IPS DF 4.7 (cell line): Measurements from ENCODE around the gene CYP4X1.
"Not testable (repeated sequence)": the region's sequence is repeated elsewhere in the genome, so short reads cannot be mapped to it uniquely, and the experiment has no call there.

ENCODE experiments used
- DNase-seq: peaks from one replicate; pipeline ENCODE4 v3.0.0-alpha.2; 2013; ENCODE audit warnings: low spot score; ENCODE audit errors: extremely low read depth

The CYP4X1 gene, protein sequence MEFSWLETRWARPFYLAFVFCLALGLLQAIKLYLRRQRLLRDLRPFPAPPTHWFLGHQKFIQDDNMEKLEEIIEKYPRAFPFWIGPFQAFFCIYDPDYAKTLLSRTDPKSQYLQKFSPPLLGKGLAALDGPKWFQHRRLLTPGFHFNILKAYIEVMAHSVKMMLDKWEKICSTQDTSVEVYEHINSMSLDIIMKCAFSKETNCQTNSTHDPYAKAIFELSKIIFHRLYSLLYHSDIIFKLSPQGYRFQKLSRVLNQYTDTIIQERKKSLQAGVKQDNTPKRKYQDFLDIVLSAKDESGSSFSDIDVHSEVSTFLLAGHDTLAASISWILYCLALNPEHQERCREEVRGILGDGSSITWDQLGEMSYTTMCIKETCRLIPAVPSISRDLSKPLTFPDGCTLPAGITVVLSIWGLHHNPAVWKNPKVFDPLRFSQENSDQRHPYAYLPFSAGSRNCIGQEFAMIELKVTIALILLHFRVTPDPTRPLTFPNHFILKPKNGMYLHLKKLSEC

DNA sequence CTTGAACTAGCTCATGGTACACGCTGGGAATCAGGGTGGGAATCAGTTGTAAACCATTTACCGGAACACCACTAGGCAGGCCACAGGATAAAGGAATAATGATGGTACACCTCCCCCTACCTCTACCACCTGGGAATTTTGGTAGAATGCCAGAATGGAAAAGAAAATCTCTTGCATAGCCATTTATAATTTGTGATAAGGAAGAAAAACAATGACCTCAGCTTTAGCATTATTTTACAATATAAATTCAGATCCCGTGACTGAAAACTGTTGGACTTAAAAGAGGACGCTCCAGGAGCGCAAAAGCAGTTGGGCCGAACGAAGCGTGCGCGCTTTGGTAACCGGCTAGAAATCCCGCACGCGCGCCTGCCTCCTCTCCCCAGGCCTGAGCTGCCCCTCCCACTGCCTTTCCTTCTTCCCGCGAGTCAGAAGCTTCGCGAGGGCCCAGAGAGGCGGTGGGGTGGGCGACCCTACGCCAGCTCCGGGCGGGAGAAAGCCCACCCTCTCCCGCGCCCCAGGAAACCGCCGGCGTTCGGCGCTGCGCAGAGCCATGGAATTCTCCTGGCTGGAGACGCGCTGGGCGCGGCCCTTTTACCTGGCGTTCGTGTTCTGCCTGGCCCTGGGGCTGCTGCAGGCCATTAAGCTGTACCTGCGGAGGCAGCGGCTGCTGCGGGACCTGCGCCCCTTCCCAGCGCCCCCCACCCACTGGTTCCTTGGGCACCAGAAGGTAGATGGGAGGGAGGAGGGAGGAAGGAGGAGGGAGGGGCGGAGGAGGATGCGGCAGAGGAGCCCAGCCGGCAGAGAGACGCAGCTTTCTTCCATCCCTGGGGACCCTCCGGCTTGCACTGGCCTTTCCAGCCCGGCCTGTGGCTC, at the start of gene CYP4X1:
Gene CYP4X1, plus strand, starts transcription at position 402 of the 873 bp plus-strand sequence. Its CDS starts 149 bp downstream, at position 551.
- DNase-seq, result no peak

DNA sequence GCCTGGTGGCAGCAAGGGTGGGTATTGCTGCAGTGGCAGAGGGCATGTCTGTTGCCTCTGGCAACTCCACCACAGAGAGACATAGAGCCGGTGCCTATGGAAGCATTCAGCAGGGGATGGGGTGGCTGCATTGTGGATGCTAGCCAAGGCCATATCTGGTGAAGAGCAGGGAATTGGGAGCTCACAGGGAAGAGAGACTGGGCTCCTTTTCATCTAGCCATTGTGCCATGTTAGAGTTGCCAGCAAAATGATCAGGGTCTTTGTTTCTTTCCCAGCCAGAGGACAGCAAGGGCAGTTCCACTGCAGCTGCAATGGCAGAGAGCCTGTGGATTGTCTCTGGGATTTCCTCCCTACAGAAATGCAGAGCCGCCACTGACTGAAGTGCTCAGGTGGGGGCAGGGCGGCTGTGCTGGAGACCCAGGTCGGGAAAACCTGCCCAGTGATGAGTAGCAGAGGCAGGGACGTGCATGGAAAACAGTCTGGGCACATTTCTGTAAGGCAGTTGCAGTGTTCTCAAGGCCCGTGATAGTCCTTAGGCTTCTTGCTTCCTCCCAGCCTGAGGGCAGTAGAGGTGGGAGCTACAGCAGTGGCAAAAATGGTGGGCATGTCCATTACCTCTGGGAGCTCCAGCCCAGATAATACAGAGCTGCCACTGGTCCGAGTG, 40.2 kb upstream of the CYP4X1 start:
- no peak for DNase-seq

DNA sequence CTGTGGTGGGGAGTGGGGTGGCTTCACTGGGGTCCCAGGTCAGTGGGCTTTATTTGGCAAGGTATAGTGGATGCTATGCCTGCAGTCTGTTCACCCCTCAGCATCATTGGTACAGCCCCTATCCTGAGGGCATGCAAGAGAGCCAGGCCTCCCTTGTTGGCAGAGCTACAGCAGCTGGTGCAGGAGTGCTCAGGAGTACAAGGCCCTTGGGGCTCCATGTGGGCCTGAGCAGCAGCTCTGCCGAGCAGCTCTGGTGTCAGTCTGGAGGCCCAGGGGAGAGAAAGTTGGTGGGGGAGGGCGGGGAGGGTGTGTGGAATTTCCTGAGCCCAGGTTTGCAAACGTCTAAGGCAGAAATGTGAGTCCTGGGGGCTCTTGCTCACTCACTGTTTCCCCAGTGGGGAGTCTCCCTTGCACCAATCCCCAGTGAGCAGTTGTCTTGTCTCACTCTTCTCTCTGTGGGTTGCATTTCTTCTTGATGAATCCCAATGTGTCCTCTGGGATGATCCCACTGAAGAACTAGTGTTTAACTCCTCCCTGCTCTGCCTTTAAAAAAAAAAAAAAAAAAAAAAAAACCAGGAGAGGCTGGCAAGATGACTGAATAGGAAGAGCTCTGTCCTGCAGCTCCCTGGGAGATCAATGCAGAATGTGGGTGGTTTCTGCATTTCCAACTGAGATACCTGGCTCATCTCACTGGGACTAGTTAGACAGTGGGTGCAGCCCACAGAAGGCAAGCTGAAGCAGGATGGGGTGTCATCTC, 39.5 kb upstream of the CYP4X1 start:
- no peak for DNase-seq

DNA sequence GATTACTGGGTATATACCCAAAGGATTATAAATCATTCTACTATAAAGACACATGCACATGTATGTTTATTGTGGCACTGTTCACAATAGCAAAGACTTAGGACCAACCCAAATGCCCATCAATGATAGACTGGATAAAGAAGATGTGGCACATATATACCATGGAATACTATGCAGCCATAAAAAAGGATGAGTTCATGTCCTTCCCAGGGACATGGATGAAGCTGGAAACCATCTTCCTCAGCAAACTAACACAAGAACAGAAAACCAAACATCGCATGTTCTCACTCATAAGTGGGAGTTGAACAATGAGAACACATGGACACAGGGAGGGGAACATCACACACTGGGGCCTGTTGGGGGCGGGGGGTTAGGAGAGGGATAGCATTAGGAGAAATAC, 32.9 kb upstream of the CYP4X1 start:
- not testable (repeated sequence) for DNase-seq

DNA sequence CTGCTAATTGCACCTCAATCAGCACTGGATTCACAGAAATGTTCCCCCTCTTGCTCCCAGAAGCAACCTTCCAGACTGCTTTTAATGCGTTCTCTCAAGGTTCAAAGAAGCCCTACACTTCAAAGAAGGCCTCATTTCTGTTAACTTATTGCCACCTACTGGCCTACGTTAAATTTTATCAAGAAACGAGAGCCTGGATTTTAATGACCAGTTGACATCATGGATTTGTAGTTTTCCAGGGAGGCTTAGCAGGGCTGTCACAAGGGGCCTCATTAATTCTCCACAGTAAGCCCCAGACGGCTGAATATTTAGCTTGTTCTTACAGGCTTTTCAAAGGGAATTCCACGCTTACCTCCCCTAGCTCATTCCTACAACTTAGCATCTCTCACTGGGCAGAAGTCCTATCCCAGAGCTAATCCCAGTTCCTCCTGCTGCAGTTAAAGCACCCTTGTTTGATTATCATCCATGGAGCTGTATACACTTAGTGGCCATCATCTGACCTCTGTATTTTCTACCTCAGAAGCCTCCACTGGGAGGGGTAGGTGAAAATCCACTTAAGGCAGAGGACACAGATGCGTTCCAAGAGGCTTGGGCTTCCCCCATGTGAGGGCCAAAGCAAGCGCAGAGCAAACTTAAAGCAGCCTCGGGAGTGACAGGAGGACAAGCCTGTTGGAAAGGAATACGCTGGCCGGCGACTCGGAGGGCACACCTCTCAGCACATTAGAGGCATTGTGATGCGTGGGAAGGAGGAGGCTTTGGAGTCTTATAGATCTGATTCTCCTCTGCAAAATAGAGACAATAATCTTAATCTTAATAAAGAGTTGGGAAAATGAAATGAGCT, 32.2 kb upstream of the CYP4X1 start:
- DNase-seq, result no peak

DNA sequence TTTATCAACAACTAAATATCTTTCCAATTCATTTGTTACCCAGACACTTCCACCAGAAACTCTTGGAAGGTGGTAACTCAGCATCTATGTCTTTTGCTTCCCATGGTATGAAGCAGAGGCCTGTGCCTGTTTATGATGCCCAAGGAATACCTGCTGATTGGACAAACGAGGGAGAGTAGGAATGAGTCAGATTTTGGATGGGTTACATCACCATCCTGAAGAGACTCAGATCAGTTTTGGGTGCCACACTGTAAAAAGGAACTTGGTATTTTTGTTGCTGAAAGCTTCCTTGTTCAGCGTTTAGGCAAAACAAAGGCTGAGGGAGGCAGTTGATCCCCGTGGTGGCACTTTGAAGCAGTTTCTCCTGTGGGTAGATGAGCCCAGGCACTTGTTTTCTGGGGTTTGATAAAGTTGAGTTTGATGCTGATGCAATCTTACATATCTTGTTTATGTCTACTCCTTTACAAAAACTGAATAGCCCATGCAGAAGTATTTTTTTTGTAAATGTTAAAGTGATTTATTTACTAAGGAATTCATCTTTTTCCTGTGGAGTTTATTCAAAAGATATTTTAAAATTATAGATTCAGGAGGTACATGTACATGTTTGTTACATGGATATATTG, 26.7 kb upstream of the CYP4X1 start:
- no peak for DNase-seq

DNA sequence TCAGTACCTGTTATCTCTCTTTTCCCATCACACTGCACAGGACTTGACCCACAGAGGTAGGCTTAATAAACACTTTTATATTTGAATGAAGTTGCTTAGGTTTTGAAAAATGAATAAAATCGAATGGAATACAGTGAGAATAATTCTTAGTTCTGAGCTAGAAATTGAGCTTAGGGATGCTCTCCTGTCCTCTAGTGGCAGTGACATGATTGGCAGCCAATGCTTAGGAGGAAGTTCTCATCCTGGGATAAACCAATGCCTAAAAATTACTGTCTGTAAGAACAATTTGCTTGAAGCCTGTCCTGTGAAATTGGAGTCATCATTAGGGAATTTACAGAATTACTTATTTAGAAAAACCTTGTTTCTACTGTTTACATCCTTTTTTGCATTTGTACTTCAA, 21.3 kb upstream of the CYP4X1 start:
- DNase-seq, result no peak

DNA sequence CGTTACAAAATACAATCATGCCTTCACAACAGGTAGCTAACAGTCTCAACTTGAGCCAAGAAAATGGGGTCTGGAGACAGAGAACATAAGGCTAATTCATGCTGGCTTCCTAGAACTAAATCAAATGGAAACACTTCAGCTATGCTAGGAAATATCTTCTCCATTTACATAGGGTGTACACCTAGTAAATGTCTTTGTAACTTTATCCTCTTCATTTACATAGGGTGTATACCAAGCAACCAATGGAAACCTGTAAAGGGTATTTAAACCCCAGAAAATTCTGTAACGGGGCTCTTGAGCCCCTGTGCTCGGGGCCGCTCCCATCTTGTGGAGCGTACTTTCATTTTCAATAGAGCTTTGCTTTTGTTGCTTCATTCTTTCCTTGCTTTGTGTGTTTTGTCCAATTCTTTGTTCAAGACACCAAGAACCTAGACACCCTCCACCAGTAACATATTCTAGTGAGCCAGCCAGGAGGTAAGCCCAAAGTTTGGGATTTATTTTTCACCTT, 19.5 kb upstream of the CYP4X1 start:
- no peak for DNase-seq

DNA sequence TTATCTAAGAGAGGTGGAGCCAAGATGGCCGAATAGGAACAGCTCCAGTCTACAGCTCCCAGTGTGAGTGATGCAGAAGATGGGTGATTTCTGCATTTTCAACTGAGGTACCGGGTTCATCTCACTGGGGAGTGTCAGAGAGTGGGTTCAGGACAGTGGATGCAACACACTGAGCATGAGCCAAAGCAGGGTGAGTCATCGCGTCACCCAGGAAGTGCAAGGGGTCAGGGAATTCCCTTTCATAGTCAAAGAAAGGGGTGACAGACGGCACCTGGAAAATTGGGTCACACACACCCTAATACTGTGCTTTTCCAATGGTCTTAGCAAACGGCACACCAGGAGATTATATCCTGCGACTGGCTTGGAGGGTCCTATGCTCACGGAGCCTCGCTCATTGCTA, 17.0 kb upstream of the CYP4X1 start:
- not testable (repeated sequence) for DNase-seq

DNA sequence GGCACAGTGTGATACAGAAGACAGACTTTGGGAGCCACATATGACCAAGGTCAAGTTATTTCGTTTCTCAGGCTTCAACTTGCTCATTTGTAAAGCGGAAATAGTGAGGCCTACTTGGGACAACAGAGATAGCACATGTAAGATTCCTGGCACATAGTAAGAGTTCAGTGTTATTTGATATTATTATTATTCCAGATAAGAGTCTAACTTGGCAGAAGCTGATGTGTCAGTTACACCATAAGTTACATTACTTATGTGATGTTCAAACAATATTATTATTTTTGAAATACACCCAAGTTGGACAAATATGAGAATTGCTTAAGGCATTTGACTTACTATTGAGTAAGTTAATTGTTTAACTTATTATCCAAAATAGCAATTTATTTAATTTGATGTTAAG, 10.2 kb upstream of the CYP4X1 start:
- no peak for DNase-seq

DNA sequence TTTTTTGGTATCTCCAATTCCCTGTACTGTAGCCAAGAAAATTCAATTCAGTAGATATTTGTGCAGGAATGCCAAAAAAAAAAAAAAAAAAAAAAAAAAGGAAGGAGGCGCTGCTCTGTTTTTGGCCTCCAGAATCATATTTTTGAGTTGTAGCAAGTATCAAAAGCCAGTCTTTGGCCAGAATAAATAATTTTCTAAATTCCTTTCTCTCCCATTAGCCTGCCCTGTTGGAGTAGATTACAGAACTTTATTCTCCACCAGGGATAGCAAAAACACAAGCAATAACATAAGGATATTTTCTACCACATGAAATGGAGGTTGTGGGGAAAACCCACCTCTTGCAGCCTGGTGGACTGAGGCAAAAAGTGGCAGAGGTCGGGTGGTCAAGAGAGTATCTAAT, 2.4 kb upstream of the CYP4X1 start:
- DNase-seq, result no peak

DNA sequence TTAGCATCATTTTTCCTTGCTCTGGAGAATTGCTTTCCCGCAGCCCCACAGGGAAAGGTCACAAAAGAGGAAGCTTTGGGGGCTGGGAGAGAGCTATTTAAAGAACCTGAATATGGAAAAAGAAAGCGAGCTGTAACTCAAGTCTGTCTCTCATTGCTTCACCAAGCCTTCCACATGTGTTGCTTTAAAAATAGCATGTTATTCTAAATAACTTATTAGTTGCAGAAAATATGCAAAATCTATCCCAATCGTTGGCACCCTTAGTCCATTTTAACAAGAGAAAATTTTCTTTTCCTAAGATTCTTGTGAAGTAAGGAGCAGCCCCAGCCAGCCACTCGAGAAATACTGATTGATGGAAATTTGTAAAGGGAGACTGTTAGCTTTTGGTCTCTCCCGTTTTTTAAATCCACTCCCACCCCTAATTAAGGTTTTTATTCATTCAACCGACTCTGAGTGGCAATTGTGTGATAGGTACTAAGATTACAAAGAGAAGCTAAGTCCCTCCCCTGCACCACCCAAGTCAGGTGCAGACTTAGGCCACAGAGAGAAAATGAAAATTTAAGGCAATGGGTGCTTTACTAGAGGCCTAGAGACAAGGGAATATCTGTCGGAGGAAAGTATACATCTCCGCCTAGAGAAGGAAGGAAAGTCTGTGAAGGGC, 802 bp downstream of the CYP4X1 start:
- no peak for DNase-seq

DNA sequence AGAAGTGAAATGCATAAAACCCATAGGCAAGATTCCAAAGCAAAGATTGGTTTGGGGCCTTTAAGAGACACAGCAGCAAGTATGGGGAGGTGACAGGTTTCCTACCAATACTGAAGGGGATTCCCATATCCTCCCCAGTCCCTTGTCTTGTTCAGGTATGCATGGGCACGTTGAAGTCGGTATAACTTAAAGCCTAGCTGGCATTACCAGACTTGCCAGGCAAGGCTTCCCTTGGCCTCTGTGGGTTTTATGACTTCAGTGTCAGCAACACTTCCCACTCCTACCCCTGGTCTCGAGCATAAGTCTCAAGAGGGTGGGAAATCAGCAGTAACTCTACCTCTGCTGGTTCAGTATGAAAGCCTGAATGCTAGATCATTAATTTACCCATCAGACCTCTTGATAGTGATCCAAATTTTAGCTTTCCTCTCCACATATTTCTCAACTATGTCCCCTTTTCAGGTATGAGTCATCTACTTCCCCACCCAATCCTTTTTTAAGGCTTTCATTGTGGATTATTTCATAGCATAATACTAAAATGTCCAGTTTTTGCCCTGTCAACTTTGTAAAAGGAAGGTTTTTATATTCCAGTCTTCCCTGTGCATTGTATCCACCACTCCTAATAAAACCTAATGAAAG, 6.8 kb downstream of the CYP4X1 start:
- DNase-seq, result no peak

DNA sequence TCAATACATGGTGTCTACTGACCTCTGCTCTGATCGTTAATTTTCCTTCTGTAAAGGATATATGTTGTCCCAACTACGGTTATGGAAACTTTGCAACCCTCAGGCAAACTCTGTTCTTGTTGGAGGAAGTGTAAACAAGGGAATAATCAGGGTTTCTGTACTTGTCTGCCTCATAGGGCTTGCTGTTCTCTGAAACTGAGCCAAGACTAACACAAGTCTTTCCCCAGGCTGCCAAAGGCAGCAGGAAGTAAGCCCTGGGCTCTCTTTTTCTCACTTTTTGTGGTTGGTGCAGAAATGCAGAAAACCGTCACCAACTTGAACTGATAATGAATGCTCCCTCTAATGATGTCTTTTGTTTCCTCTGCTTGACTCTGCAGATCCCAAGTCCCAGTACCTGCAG, 7.6 kb downstream of the CYP4X1 start:
- DNase-seq, result no peak

DNA sequence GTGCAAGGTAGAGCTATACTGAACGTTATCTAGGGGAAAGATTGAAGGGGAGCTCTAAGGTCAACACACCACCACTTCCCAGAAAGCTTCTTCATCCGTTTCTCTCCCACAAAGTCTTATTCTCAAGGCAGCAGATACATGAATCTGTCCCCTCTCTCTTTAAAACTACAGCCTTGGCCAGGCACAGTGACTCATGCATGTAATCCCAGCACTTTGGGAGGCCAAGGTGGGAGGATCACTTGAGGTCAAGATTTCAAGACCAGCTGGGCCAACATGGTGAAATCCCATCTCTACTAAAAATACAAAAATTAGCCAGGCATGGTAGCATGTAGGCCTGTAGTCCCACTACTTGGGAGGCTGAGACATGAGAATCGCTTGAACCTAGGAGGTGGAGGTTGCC, 8.1 kb downstream of the CYP4X1 start:
- no peak for DNase-seq

DNA sequence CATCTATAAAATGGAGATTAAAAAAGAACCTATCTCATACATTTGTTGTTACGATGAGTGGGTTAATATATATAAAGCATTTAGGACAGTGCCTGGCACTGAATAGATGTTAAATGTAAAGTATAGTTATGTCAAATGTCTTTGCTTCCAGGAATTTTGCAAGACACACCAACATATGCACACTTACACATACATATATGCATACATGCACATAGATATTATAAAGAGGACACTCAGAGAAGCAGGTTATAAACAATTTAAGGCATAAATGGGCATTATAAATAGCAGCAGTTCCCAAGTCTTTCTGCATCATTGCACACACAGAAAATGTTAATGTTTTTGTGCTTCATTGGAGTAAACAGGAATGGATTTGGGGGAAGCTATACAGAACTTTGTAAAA, 13.3 kb downstream of the CYP4X1 start:
- DNase-seq, result no peak

DNA sequence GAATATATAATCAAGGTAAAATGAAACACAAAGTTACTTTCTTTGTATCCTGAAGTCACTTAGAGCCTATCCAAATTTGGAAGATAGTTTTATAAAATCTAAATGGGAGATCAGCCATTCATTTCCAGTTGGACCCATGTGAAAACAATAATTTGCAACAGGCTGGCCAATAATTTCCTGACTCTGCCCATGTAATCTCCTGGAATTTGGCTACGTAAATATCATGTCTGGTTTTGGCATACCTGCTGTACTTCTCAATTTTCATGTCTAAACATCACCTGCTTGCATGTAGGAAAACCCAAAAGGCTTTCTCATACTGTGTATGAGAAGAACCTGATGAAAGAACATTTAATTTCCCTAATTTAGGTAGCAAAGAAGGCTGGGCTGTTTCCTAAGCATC, 35.9 kb downstream of the CYP4X1 start:
- DNase-seq, result no peak

DNA sequence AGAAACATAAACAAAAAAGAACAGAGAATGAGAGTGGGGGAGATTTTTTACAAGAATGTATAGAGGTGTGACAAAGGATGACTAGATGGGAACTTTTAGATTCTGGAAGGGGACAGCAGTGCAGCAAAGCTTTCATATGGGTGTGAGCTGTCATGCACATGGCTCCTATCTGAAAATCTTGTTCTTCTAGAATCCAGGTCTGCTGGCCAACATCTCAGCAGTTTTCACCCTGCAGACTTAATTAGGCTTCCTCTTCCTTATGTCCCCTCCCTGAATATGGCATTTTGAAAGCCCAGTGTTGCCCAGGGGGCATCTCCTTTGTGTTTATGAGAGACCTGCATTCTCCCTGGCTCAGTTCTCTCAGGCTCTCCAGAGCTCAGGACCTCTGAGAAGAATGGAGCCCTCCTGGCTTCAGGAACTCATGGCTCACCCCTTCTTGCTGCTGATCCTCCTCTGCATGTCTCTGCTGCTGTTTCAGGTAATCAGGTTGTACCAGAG, 43.7 kb downstream of the CYP4X1 start, which contains the start of gene CYP4Z1:
Gene CYP4Z1, plus strand, starts transcription at position 135 of the 498 bp plus-strand sequence. Its CDS starts 260 bp downstream, at position 395.
- DNase-seq, result no peak
